ENCODE data around the gene ZKSCAN7.
"Not testable (repeated sequence)": the region's sequence is repeated elsewhere in the genome, so short reads cannot be mapped to it uniquely, and the experiment has no call there.

ZKSCAN7 gene

GRCh38 chr3:44555723-44556122 is 730 bp downstream of the ZKSCAN7 start:
- TF ChIP-seq FOXP2 (optimal IDR thresholded peaks at IDR 0.05; ENCODE audit: control extremely low read depth, extremely low read length, insufficient read depth) (no peak), POLR2AphosphoS5 (IDR thresholded peaks at IDR 0.05; ENCODE audit: borderline replicate concordance, low read depth, low read length) (no peak), EZH2 (IDR thresholded peaks at IDR 0.05) (no peak)
- Histone ChIP-seq H3K27ac (no peak overlapping the region), H3K9me3 (ENCODE audit: low read depth, low read length) (no peaks in the 10 kb centered on the region), H3K4me3 (no peak overlapping the region), H3K9ac (ENCODE audit: insufficient read length) (no peak overlapping the region), H3K36me3 (ENCODE audit: insufficient read depth, low read length) (no peaks in the 10 kb centered on the region)
- no peak for DNase-seq (ENCODE audit: low read depth, low spot score)

- no peak overlapping the region for H3K27ac ChIP-seq
- no peaks in the 10 kb centered on the region for H3K36me3 ChIP-seq (ENCODE audit: insufficient read depth, low read length)
- H3K9me3 ChIP-seq (ENCODE audit: low read depth, low read length), result no peaks in the 10 kb centered on the region
- H3K9ac ChIP-seq (ENCODE audit: insufficient read length), result no peak overlapping the region
- H3K4me3 ChIP-seq, result no peak overlapping the region
- TF ChIP-seq EZH2 (IDR thresholded peaks at IDR 0.05), result no peak
- TF ChIP-seq FOXP2 (optimal IDR thresholded peaks at IDR 0.05; ENCODE audit: control extremely low read depth, extremely low read length, insufficient read depth), result no peak
- no peak for TF ChIP-seq POLR2AphosphoS5 (IDR thresholded peaks at IDR 0.05; ENCODE audit: borderline replicate concordance, low read depth, low read length)
- no peak for DNase-seq (ENCODE audit: low read depth, low spot score)
Measured at GRCh38 chr3:44557074-44557473, 2.1 kb downstream of the ZKSCAN7 start.

- no peak for DNase-seq (ENCODE audit: low read depth, low spot score)
- H3K4me3 ChIP-seq, result no peak overlapping the region
- no peak overlapping the region for H3K27ac ChIP-seq
- H3K9ac ChIP-seq (ENCODE audit: insufficient read length), result no peak overlapping the region
- H3K9me3 ChIP-seq (ENCODE audit: low read depth, low read length), result no peaks in the 10 kb centered on the region
- TF ChIP-seq EZH2 (IDR thresholded peaks at IDR 0.05), result no peak
- no peak for TF ChIP-seq FOXP2 (optimal IDR thresholded peaks at IDR 0.05; ENCODE audit: control extremely low read depth, extremely low read length, insufficient read depth)
- no peak for TF ChIP-seq POLR2AphosphoS5 (IDR thresholded peaks at IDR 0.05; ENCODE audit: borderline replicate concordance, low read depth, low read length)
- no peaks in the 10 kb centered on the region for H3K36me3 ChIP-seq (ENCODE audit: insufficient read depth, low read length)
Measured at GRCh38 chr3:44561076-44561475, 6.1 kb downstream of the ZKSCAN7 start.

- TF ChIP-seq EZH2 (IDR thresholded peaks at IDR 0.05) (no peak), POLR2AphosphoS5 (IDR thresholded peaks at IDR 0.05; ENCODE audit: borderline replicate concordance, low read depth, low read length) (no peak)
- Histone ChIP-seq H3K27ac (no peak overlapping the region), H3K9ac (ENCODE audit: insufficient read length) (no peak overlapping the region), H3K36me3 (ENCODE audit: insufficient read depth, low read length) (no peaks in the 10 kb centered on the region), H3K9me3 (ENCODE audit: low read depth, low read length) (no peaks in the 10 kb centered on the region), H3K4me3 (no peak overlapping the region)
- no peak for DNase-seq (ENCODE audit: low read depth, low spot score)
Measured at GRCh38 chr3:44562147-44562546, 7.2 kb downstream of the ZKSCAN7 start.

- no peak overlapping the region for H3K27ac ChIP-seq
- no peak overlapping the region for H3K9ac ChIP-seq (ENCODE audit: insufficient read length)
- no peak for DNase-seq (ENCODE audit: low read depth, low spot score)
- H3K36me3 ChIP-seq (ENCODE audit: insufficient read depth, low read length), result no peaks in the 10 kb centered on the region
- no peaks in the 10 kb centered on the region for H3K9me3 ChIP-seq (ENCODE audit: low read depth, low read length)
- H3K4me3 ChIP-seq, result no peak overlapping the region
- no peak for TF ChIP-seq POLR2AphosphoS5 (IDR thresholded peaks at IDR 0.05; ENCODE audit: borderline replicate concordance, low read depth, low read length)
- no peak for TF ChIP-seq EZH2 (IDR thresholded peaks at IDR 0.05)
- no peak for TF ChIP-seq FOXP2 (optimal IDR thresholded peaks at IDR 0.05; ENCODE audit: control extremely low read depth, extremely low read length, insufficient read depth)
Measured at GRCh38 chr3:44568561-44568960, 13.6 kb downstream of the ZKSCAN7 start.

GRCh38 chr3:44571024-44571423 is 16.0 kb downstream of the ZKSCAN7 start:
- no peak for DNase-seq (ENCODE audit: low read depth, low spot score)
- Histone ChIP-seq H3K36me3 (ENCODE audit: insufficient read depth, low read length) (no peaks in the 10 kb centered on the region), H3K9ac (ENCODE audit: insufficient read length) (no peak overlapping the region), H3K9me3 (ENCODE audit: low read depth, low read length) (no peaks in the 10 kb centered on the region), H3K4me3 (no peak overlapping the region), H3K27ac (no peak overlapping the region)
- TF ChIP-seq FOXP2 (optimal IDR thresholded peaks at IDR 0.05; ENCODE audit: control extremely low read depth, extremely low read length, insufficient read depth) (no peak), EZH2 (IDR thresholded peaks at IDR 0.05) (no peak), POLR2AphosphoS5 (IDR thresholded peaks at IDR 0.05; ENCODE audit: borderline replicate concordance, low read depth, low read length) (no peak)

- Histone ChIP-seq H3K9me3 (ENCODE audit: low read depth, low read length) (no peaks in the 10 kb centered on the region), H3K9ac (ENCODE audit: insufficient read length) (no peak overlapping the region), H3K4me3 (no peak overlapping the region), H3K27ac (no peak overlapping the region), H3K36me3 (ENCODE audit: insufficient read depth, low read length) (no peaks in the 10 kb centered on the region)
- DNase-seq (ENCODE audit: low read depth, low spot score), result no peak
- TF ChIP-seq EZH2 (IDR thresholded peaks at IDR 0.05) (no peak), POLR2AphosphoS5 (IDR thresholded peaks at IDR 0.05; ENCODE audit: borderline replicate concordance, low read depth, low read length) (no peak), FOXP2 (optimal IDR thresholded peaks at IDR 0.05; ENCODE audit: control extremely low read depth, extremely low read length, insufficient read depth) (no peak)
Measured at GRCh38 chr3:44576613-44577012, 21.6 kb downstream of the ZKSCAN7 start.

GRCh38 chr3:44577354-44577952 is 22.5 kb downstream of the ZKSCAN7 start:
- H3K9ac ChIP-seq (ENCODE audit: insufficient read length); H3K9me3 ChIP-seq (ENCODE audit: low read depth, low read length); H3K4me3 ChIP-seq; DNase-seq (ENCODE audit: low read depth, low spot score); H3K27ac ChIP-seq; H3K36me3 ChIP-seq (ENCODE audit: insufficient read depth, low read length): not testable (repeated sequence)

GRCh38 chr3:44578316-44578715 is 23.3 kb downstream of the ZKSCAN7 start:
- DNase-seq (ENCODE audit: low read depth, low spot score); H3K4me3 ChIP-seq; H3K9me3 ChIP-seq (ENCODE audit: low read depth, low read length): not testable (repeated sequence)

GRCh38 chr3:44578924-44579515 is 24.0 kb downstream of the ZKSCAN7 start:
- not testable (repeated sequence) for H3K9me3 ChIP-seq (ENCODE audit: low read depth, low read length); DNase-seq (ENCODE audit: low read depth, low spot score); H3K9ac ChIP-seq (ENCODE audit: insufficient read length); H3K4me3 ChIP-seq; H3K36me3 ChIP-seq (ENCODE audit: insufficient read depth, low read length); H3K27ac ChIP-seq

More at GRCh38 chr3:44578316-44578715, 23.3 kb downstream of the ZKSCAN7 start:
- not testable (repeated sequence) for H3K36me3 ChIP-seq (ENCODE audit: insufficient read depth, low read length); H3K9ac ChIP-seq (ENCODE audit: insufficient read length); H3K27ac ChIP-seq

- not testable (repeated sequence) for H3K9me3 ChIP-seq (ENCODE audit: low read depth, low read length); H3K36me3 ChIP-seq (ENCODE audit: insufficient read depth, low read length); H3K9ac ChIP-seq (ENCODE audit: insufficient read length); H3K4me3 ChIP-seq; DNase-seq (ENCODE audit: low read depth, low spot score); H3K27ac ChIP-seq
Measured at GRCh38 chr3:44579749-44580148, 24.8 kb downstream of the ZKSCAN7 start.

GRCh38 chr3:44580971-44581370 is 26.0 kb downstream of the ZKSCAN7 start:
- H3K9ac ChIP-seq (ENCODE audit: insufficient read length); H3K4me3 ChIP-seq; H3K9me3 ChIP-seq (ENCODE audit: low read depth, low read length); H3K36me3 ChIP-seq (ENCODE audit: insufficient read depth, low read length); DNase-seq (ENCODE audit: low read depth, low spot score); H3K27ac ChIP-seq: not testable (repeated sequence)

All from SK-N-MC (cell line).